Astrocyte (in vitro differentiated cells and primary cell): Measurements from ENCODE around the gene SLC27A3. TPM values are rescaled to one million over a fixed set of nuclear protein-coding genes. Genes with fewer than 3 reads are reported as not detected.

Experiments
- DNase-seq: peaks from one replicate; pipeline ENCODE4 v3.0.0-alpha.2; 2010; ENCODE audit warnings: low read depth
- FAIRE-seq: peaks from 2 replicates; lab custom pipeline; 2011; peaks lifted over from hg19 to GRCh38; lab: Jason Lieb, UNC
- H2AFZ ChIP-seq: 2 replicates; pipeline ENCODE4 v1.6.0; 2012; ENCODE audit warnings: low read depth, low read length, inconsistent platforms
- H3K27ac ChIP-seq: 2 replicates; pipeline ENCODE4 v1.5.1; 2011; ENCODE audit warnings: low read depth, low read length, inconsistent platforms
- H3K27me3 ChIP-seq: 2 replicates; pipeline ENCODE4 v1.6.0; 2011; ENCODE audit warnings: low read length, inconsistent platforms; ENCODE audit not compliant: insufficient read depth
- H3K36me3 ChIP-seq: 2 replicates; pipeline ENCODE4 v1.5.1; 2011; ENCODE audit warnings: low read length, inconsistent platforms; ENCODE audit not compliant: insufficient read depth
- H3K4me1 ChIP-seq: 2 replicates; pipeline ENCODE4 v1.5.1; 2011; ENCODE audit warnings: low read length, inconsistent platforms; ENCODE audit not compliant: insufficient read depth
- H3K4me2 ChIP-seq: 2 replicates; pipeline ENCODE4 v1.6.0; 2012; ENCODE audit warnings: low read length, inconsistent platforms
- H3K4me3 ChIP-seq: 2 replicates; pipeline ENCODE4 v1.5.1; 2011; ENCODE audit warnings: low read depth, mild to moderate bottlenecking, low read length, inconsistent platforms; ENCODE audit not compliant: insufficient read depth
- H3K79me2 ChIP-seq: 2 replicates; pipeline ENCODE4 v1.6.0; 2012; ENCODE audit warnings: mild to moderate bottlenecking, low read length, inconsistent platforms; ENCODE audit not compliant: insufficient read depth
- H3K9ac ChIP-seq: 2 replicates; pipeline ENCODE4 v1.6.0; 2012; ENCODE audit warnings: mild to moderate bottlenecking, low read length, inconsistent platforms
- H3K9me3 ChIP-seq: 2 replicates; pipeline ENCODE4 v1.5.1; 2012; ENCODE audit warnings: low read depth, mild to moderate bottlenecking, low read length, inconsistent platforms; ENCODE audit not compliant: insufficient read depth
- H4K20me1 ChIP-seq: 2 replicates; pipeline ENCODE4 v1.6.0; 2012; ENCODE audit warnings: low read length, inconsistent platforms; ENCODE audit not compliant: insufficient read depth
- H3K27ac Mint-ChIP-seq: one replicate; pipeline ENCODE4 v1.8.0; 2021; ENCODE audit warnings: mild to moderate bottlenecking, mixed read lengths; ENCODE audit not compliant: unreplicated experiment
- H3K27me3 Mint-ChIP-seq: one replicate; pipeline ENCODE4 v1.8.0; 2021; ENCODE audit warnings: low read depth, mixed read lengths; ENCODE audit not compliant: unreplicated experiment
- H3K36me3 Mint-ChIP-seq: one replicate; pipeline ENCODE4 v1.8.0; 2021; ENCODE audit warnings: low read depth, mixed read lengths; ENCODE audit not compliant: unreplicated experiment
- H3K4me1 Mint-ChIP-seq: one replicate; pipeline ENCODE4 v1.8.0; 2021; ENCODE audit warnings: low read depth, mixed read lengths; ENCODE audit not compliant: unreplicated experiment
- H3K4me3 Mint-ChIP-seq: one replicate; pipeline ENCODE4 v1.8.0; 2021; ENCODE audit warnings: mild to moderate bottlenecking, moderate library complexity, mixed read lengths; ENCODE audit not compliant: unreplicated experiment
- H3K9me3 Mint-ChIP-seq: one replicate; pipeline ENCODE4 v1.8.0; 2021; ENCODE audit warnings: mild to moderate bottlenecking, mixed read lengths; ENCODE audit not compliant: unreplicated experiment
- CTCF ChIP-seq: IDR thresholded peaks from 2 replicates; pipeline ENCODE4 v1.5.1; 2011; ENCODE audit warnings: low read depth, mild to moderate bottlenecking, inconsistent platforms, low read length, moderate library complexity; ENCODE audit not compliant: insufficient read depth
- EZH2 ChIP-seq: IDR thresholded peaks from 2 replicates; pipeline ENCODE4 v1.6.1; 2012; ENCODE audit warnings: mild to moderate bottlenecking, low read length, inconsistent platforms; ENCODE audit not compliant: insufficient read depth
- total RNA-seq: library from RNA; stranded (reverse); gene quantifications from 2 replicates; pipeline ENCODE4 v1.2.1, GENCODE V29; 2021

SLC27A3 gene
- total RNA-seq, 1 donor from 2014 or later: 5.9 TPM

- peaks cover 11% of the 10 kb centered on the region for H3K27me3 Mint-ChIP-seq
- H3K4me1 Mint-ChIP-seq: no peaks in the 10 kb centered on the region
- H3K9ac ChIP-seq: peak overlapping the region; percentile 88
- TF ChIP-seq CTCF (no peak), EZH2 (no peak)
- H3K9me3 ChIP-seq: no peaks in the 10 kb centered on the region
- no peaks in the 10 kb centered on the region for H3K36me3 ChIP-seq
- H3K36me3 Mint-ChIP-seq: peaks cover 5% of the 10 kb centered on the region
- DNase-seq (peak; percentile 72), FAIRE-seq (no peak)
- H4K20me1 ChIP-seq: no peaks in the 10 kb centered on the region
- H2AFZ ChIP-seq: peak overlapping the region; percentile 66
- H3K27ac Mint-ChIP-seq: peak overlapping the region; percentile 92
- peak overlapping the region; percentile 83 for H3K27ac ChIP-seq
- H3K9me3 Mint-ChIP-seq: peaks cover 4% of the 10 kb centered on the region
- no peaks in the 10 kb centered on the region for H3K27me3 ChIP-seq
- peak overlapping the region; percentile 66 for H3K4me3 ChIP-seq
- H3K4me3 Mint-ChIP-seq: peak overlapping the region; percentile 85
- H3K4me1 ChIP-seq: peaks cover 8% of the 10 kb centered on the region
- H3K4me2 ChIP-seq: peak overlapping the region; percentile 84
- H3K79me2 ChIP-seq: no peaks in the 10 kb centered on the region
Measured at GRCh38 chr1:153783233-153784190, 8.3 kb downstream of the SLC27A3 start.

GRCh38 chr1:153786038-153786790 is 11.0 kb downstream of the SLC27A3 start:
- Histone ChIP-seq H4K20me1 (no peaks in the 10 kb centered on the region), H3K27me3 (no peaks in the 10 kb centered on the region), H3K4me3 (no peak overlapping the region), H3K4me2 (no peak overlapping the region), H3K9me3 (no peaks in the 10 kb centered on the region), H3K4me1 (peaks cover 17% of the 10 kb centered on the region), H3K27ac (no peak overlapping the region), H2AFZ (no peak overlapping the region), H3K36me3 (no peaks in the 10 kb centered on the region), H3K79me2 (no peaks in the 10 kb centered on the region), H3K9ac (no peak overlapping the region)
- TF ChIP-seq CTCF (no peak), EZH2 (no peak)
- no peak overlapping the region for H3K4me3 Mint-ChIP-seq
- no peaks in the 10 kb centered on the region for H3K36me3 Mint-ChIP-seq
- no peaks in the 10 kb centered on the region for H3K4me1 Mint-ChIP-seq
- no peak for FAIRE-seq
- H3K27me3 Mint-ChIP-seq: peaks cover 7% of the 10 kb centered on the region
- H3K9me3 Mint-ChIP-seq: no peaks in the 10 kb centered on the region
- no peak for DNase-seq
- no peak overlapping the region for H3K27ac Mint-ChIP-seq
